Activated gamma-delta T cell (primary cell): Measurements from ENCODE around the gene ERCC6.

Experiments used
- DNase-seq: peaks from one replicate; lab custom pipeline; 2025; lab: John Stamatoyannopoulos, UW
- total RNA-seq, 2 donors: gene quantifications; one replicate each; lab custom pipeline; 2026; lab: John Stamatoyannopoulos, UW

The ERCC6 gene
- 77.0 to 78.1 reads per million in 2 donors for total RNA-seq

- DNase-seq, result peak; percentile 90
Observed at GRCh38 chr10:49538381-49539319, at the start of gene ERCC6. TSS of gene ERCC6 (minus strand) at chr10:49539121.

- DNase-seq, result no peak
Observed at GRCh38 chr10:49587981-49588380, 49.1 kb upstream of the ERCC6 start.

- no peak for DNase-seq
Observed at GRCh38 chr10:49585387-49585786, 46.5 kb upstream of the ERCC6 start.

GRCh38 chr10:49579621-49580020, 40.7 kb upstream of the ERCC6 start:
- no peak for DNase-seq

GRCh38 chr10:49578392-49578791, 39.5 kb upstream of the ERCC6 start:
- DNase-seq, result no peak

- no peak for DNase-seq
Observed at GRCh38 chr10:49577182-49577925, 38.4 kb upstream of the ERCC6 start.

- no peak for DNase-seq
Observed at GRCh38 chr10:49575489-49576072, 36.7 kb upstream of the ERCC6 start.

- no peak for DNase-seq
Observed at GRCh38 chr10:49572594-49573114, 33.7 kb upstream of the ERCC6 start.

GRCh38 chr10:49571388-49571787, 32.5 kb upstream of the ERCC6 start:
- no peak for DNase-seq

GRCh38 chr10:49569031-49569631, 30.2 kb upstream of the ERCC6 start:
- no peak for DNase-seq

GRCh38 chr10:49568235-49568634, 29.3 kb upstream of the ERCC6 start:
- no peak for DNase-seq

GRCh38 chr10:49567810-49568209, 28.9 kb upstream of the ERCC6 start:
- no peak for DNase-seq

GRCh38 chr10:49564461-49565009, 25.6 kb upstream of the ERCC6 start:
- no peak for DNase-seq

- DNase-seq, result no peak
Observed at GRCh38 chr10:49562893-49563292, 24.0 kb upstream of the ERCC6 start.

GRCh38 chr10:49560526-49560925, 21.6 kb upstream of the ERCC6 start:
- DNase-seq, result no peak

- DNase-seq, result no peak
Observed at GRCh38 chr10:49559476-49559875, 20.6 kb upstream of the ERCC6 start.

GRCh38 chr10:49558190-49558589, 19.3 kb upstream of the ERCC6 start:
- no peak for DNase-seq

GRCh38 chr10:49557681-49558080, 18.8 kb upstream of the ERCC6 start:
- no peak for DNase-seq

GRCh38 chr10:49556723-49557122, 17.8 kb upstream of the ERCC6 start:
- no peak for DNase-seq

GRCh38 chr10:49552277-49552676, 13.4 kb upstream of the ERCC6 start:
- DNase-seq, result no peak

- DNase-seq, result no peak
Observed at GRCh38 chr10:49550563-49550962, 11.6 kb upstream of the ERCC6 start.
